ENCODE measurements around the gene NAGA.
"Not testable (repeated sequence)": the region's sequence is repeated elsewhere in the genome, so short reads cannot be mapped to it uniquely, and the experiment has no call there.

NAGA gene

GRCh38 chr22:42074846-42075676 lies 4.4 kb upstream of the NAGA start:
- DNase-seq, result no peak

DNA sequence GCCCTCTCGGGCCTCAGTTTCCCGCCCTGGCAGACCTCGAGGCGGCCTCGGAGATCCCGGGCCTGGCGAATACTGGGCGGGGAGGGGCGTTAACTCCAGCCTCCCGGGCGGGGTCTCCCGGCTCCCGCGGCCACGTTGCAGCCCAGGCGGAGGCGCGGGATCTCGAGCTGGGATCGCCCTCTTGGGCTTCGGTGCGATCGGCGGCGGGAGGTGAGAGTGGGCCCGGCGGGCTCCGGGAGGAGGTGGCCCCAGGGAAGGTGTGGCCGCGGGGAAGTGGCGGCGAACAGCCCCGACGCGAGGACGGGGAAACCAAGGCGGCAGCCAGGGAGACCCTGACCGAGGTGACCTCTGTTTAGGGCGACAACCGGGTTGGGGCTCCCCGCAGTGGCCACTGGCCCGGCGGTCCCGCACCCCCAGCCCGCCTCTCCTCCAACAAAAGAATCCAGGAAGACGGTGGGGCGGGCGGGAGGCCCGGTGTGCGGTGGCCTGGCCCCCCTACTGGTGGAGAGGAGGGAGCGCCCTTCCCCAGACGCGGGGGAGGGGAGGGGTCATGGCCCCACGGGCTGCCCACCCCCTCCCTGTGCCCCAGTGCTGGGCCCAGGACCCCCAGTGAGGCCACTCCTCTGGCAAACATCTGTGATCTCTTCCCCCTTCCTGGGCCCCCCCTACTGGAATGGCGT lies 3.7 kb upstream of the NAGA start, which contains the start of gene PHETA2:
PHETA2 (plus strand) TSS at position 117 of the 680 bp plus-strand sequence. CDS start 3,046 bp downstream, outside the sequence.
- peak; percentile 71 for DNase-seq

DNA sequence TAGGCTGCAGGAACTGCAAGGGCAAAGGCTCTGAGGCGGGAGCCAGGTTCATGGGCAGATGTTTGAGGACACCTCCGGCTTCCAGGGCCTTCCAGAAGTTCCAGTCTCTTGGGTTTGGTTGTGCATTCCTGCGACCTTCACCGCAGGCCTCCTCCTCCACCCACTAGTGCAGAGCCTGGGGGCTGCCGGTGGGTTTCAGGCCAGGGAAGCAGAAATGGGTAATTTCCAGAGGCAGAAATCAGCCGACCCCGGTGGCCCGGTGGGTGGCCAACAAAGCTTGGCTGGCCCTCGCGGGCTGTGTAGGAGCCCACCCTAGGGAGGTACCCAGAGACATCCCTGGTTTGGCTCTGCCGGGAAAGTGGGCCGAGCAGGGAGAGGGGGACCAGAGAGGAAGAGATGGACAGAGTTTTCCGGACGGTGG lies 3.0 kb upstream of the NAGA start:
- DNase-seq, result no peak

- no peak for DNase-seq
Measured at GRCh38 chr22:42072606-42073330, 2.2 kb upstream of the NAGA start.

DNA sequence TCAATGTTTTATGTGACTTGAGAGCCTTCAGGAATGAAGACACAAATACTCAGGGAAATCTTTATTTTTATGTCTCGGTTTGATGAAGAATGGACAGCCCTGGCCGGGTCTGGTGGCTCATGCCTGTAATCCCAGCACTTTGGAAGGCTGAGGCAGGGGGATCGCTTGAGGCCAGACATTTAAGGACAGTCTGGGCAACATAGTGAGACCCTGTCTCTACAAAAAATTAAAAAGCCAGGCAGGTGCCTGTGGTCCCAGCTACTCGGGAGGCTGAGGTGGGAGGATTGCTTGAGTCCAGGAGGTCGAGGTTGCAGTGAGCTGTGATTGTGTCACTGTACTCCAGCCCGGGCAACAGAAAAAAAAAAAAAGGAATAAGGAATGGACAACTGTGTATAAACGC lies 896 bp upstream of the NAGA start:
- not testable (repeated sequence) for DNase-seq

DNA sequence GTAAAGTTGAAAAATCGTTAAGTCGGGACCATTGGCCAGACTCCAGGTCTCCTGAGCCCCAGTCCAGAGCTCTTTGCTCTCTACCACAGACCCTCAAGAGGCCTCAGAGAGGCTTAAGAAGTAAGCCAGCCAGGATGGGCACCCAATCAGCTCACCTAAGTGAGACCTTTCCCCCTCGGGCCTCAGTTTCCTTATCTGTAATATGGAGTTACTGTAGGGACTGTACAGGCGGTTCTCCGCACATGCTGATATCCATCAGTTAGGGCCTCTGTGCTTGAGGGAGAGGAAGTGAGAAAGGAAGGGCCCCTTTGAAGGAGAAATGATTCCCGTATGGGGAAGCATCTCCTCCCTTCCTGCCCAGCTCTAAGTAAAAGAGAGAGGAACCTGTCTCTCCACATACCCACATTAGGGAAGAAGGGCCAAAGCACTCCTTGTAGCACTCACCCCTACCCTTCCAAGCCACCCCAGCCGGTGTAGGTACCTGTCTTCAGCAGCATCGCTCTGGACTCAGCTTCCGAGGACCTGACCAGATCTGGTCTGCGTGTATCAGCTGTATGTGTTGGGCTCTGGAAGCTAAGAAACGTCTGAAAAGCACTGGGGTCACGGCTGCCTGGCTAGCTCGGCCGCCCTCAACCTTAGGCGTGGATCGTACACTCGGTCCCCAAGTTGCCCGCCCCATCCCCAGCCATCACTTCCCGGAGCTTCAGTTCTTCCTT lies 653 bp downstream of the NAGA start:
- no peak for DNase-seq

DNA sequence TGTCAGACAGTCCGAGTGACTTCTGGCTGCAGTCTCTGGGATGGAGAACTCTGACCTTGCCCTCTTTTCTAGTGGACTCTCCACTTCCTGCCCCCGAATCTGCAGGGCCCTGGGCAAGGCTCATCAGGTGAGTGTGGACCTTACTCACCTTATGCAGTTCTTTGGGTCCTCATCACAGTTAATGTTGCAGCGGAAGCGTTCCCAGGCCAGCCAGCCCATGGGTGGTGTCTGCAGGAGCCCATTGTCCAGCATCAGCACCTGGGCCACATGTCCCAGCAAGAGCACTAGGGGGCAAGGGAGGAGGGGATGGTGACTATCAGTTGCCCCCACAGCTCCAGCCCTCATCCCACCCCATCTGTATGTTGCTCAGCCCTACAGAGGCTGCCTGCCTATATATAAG lies 2.3 kb downstream of the NAGA start:
- no peak for DNase-seq

GRCh38 chr22:42067671-42068251 lies 2.9 kb downstream of the NAGA start:
- no peak for DNase-seq

- DNase-seq, result no peak
Measured at GRCh38 chr22:42066937-42067336, 3.7 kb downstream of the NAGA start.

GRCh38 chr22:42066126-42066761 lies 4.4 kb downstream of the NAGA start:
- no peak for DNase-seq

- no peak for DNase-seq
Measured at GRCh38 chr22:42065438-42066125, 5.0 kb downstream of the NAGA start.

- DNase-seq, result no peak
Measured at GRCh38 chr22:42064629-42065028, 6.0 kb downstream of the NAGA start.

GRCh38 chr22:42062506-42063170 lies 8.0 kb downstream of the NAGA start:
- no peak for DNase-seq

DNA sequence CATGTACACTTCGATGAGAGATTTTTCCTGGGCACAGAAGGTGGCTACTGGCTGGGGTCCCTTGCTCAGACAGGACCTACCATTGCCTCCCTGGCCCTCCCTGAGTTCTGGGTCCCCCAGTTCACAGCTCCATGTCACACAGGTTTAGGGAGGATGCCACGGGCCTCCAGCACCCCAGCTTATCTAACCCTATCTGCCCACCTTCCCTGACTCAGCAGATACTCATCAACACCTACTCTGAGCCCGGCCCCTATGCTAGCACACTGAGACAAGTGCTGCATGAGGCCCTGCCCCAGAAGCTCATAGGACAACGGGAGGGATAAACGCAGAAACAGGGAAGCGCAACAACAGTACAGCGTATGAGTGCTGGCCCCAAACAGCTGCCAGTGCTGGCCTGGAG lies 9.6 kb downstream of the NAGA start:
- no peak for DNase-seq

- DNase-seq, result no peak
Measured at GRCh38 chr22:42060489-42060888, 10.1 kb downstream of the NAGA start.

- DNase-seq, result no peak
Measured at GRCh38 chr22:42056757-42057511, 13.7 kb downstream of the NAGA start.

- DNase-seq, result no peak
Measured at GRCh38 chr22:42052765-42053164, 17.8 kb downstream of the NAGA start.

- no peak for DNase-seq
Measured at GRCh38 chr22:42050641-42051180, 19.9 kb downstream of the NAGA start.

GRCh38 chr22:42041784-42042183 lies 28.8 kb downstream of the NAGA start:
- DNase-seq, result no peak

- peak; percentile 31 for DNase-seq
Measured at GRCh38 chr22:42039271-42039670, 31.3 kb downstream of the NAGA start.
